HL-60 (cell line): ENCODE measurements around the gene NOTCH4.

Source experiments
- CTCF ChIP-seq: IDR thresholded peaks from one replicate; pipeline ENCODE4 v1.5.1; 2011; ENCODE audit warnings: low read length, control low read depth, inconsistent platforms; ENCODE audit not compliant: insufficient read depth
- GABPA ChIP-seq: IDR thresholded peaks from 2 replicates; pipeline ENCODE4 v1.6.1; 2012; ENCODE audit warnings: low read depth
- POLR2AphosphoS5 ChIP-seq: IDR thresholded peaks from 2 replicates; pipeline ENCODE4 v1.6.1; 2012; ENCODE audit warnings: low read depth
- REST ChIP-seq: IDR thresholded peaks from 2 replicates; pipeline ENCODE4 v1.6.1; 2012; ENCODE audit warnings: low read depth; ENCODE audit not compliant: insufficient replicate concordance

GRCh38 chr6:32175322-32175710, 48.6 kb downstream of the NOTCH4 start:
- TF ChIP-seq CTCF (no peak), POLR2AphosphoS5 (no peak), GABPA (no peak), REST (no peak)
